GM12873 (cell line): Measurements from ENCODE around the gene PRR7.

Experiments used
- TF ChIP-seq, protein P1 (sequence below): IDR thresholded peaks from 2 replicates; pipeline ENCODE4 v1.5.1; 2012; ENCODE audit warnings: low read depth, mild to moderate bottlenecking, moderate library complexity, low read length, control low read depth; ENCODE audit not compliant: insufficient read depth; ENCODE audit errors: missing control alignments

PRR7 gene

DNA sequence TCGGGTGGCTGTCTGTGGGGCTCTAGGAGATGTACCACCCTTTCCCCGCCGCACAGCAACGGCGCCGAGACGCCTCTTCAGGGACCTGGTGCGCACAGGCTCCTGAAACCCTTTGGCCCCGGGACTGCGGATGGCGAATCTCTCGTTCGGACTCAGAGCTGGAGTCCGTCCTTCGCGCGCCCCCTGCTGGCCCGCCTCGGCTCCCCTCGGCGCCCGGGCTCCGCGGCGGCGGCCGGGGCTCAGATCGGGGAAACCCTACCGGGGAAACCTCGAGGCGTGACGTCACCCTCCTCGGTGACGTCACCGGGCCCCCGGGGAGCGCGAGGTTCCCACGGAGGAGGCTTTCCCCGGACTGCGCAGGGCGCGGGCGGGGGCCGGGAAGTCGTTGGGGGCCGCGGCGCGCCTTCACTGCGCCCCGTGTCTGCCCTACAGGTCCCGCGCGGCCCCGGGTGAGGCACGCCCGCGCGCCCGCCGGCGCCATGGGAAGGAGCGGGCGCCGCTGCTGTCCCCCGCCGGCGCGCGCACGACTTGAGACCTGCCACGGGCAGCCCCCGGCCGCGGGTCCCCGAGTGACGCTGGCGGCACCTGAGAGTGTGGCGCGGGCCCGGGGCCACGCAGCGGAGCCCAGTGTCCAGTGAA is 7.9 kb downstream of the PRR7 start:
- TF ChIP-seq, protein P1, sequence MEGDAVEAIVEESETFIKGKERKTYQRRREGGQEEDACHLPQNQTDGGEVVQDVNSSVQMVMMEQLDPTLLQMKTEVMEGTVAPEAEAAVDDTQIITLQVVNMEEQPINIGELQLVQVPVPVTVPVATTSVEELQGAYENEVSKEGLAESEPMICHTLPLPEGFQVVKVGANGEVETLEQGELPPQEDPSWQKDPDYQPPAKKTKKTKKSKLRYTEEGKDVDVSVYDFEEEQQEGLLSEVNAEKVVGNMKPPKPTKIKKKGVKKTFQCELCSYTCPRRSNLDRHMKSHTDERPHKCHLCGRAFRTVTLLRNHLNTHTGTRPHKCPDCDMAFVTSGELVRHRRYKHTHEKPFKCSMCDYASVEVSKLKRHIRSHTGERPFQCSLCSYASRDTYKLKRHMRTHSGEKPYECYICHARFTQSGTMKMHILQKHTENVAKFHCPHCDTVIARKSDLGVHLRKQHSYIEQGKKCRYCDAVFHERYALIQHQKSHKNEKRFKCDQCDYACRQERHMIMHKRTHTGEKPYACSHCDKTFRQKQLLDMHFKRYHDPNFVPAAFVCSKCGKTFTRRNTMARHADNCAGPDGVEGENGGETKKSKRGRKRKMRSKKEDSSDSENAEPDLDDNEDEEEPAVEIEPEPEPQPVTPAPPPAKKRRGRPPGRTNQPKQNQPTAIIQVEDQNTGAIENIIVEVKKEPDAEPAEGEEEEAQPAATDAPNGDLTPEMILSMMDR, result peak; percentile 83

- TF ChIP-seq, protein P1, result peak; percentile 72
Measured at GRCh38 chr5:177455036-177455660, 8.5 kb downstream of the PRR7 start.

GRCh38 chr5:177455661-177456590 is 9.3 kb downstream of the PRR7 start:
- TF ChIP-seq, protein P1, result peak; percentile 90

DNA sequence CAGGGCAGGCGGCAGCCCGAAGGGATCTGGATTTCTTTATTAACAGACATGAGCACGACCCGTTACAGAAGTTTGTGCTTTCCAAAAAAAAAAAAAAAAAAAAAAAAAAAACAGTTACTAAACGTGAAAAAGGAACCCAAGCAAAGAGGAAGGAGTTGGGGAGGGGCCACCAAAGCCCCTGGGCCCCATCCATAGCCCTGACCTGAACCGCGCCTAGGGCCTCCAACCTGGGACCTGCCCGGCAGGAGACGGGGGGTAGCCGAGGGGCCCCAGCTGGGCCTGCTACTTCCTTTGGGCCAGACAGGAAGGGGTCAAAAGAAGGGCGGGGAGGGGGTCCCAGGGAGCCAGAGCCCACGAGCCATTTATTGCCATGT is 10.0 kb downstream of the PRR7 start:
- TF ChIP-seq, protein P1, result no peak

DNA sequence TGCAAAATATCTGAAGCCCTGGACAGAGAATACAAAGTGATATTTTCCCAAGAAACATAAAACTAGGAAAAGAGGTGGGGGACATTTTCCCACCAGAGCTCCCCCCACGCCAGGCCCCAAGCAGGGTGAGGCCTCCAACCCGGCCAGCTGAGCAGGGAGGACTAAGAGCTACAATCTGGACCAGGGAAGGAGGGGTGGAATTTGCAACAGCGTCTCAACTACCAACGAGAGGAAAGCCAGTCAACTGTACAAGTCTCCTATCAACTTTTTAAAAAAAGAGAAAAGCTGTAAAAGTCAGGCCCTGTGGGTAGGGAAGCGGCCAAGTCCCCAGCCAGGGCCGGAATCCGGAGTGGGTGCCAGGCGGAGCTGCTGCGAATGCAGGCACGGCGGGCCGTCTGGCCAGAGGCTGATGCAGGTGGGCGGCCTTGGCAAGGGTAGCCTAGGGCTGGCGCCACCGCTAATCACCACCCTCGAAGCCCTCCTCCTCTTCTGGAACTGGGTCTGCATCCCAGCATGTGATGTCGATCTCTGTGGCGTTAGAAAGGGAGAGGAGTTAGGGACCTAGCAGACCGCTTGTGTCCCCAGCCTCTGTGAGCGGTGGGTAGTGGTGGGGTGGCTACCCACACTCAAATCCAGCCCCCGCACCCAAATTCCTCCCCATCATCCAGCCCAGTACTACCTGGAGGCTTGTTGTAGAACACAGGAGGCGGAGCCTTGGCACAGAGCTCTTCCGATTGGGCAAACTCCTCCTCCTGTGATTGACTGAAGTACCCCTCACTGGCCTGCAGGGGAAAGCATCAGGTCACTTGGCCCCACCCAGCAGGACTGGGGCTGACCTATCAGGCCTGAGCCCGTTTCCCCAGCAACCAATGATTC is 10.6 kb downstream of the PRR7 start:
- TF ChIP-seq, protein P1, result peak; percentile 71

- TF ChIP-seq, protein P1, result no peak
Measured at GRCh38 chr5:177457852-177458681, 11.5 kb downstream of the PRR7 start.
